SK-N-SH treated with all-trans-retinoic acid at 6 μM for 48 hours (cell line): ENCODE measurements around the gene CHID1.

Source experiments
- ATAC-seq: fragments of 200-7000 bp; cut with Tn5 transposase; 3 replicates; pipeline ENCODE4 v1.9.1; 2020; ENCODE audit warnings: mild to moderate bottlenecking, moderate library complexity
- ARNTL ChIP-seq: fragments of 450-650 bp; formaldehyde crosslinking; IDR thresholded peaks from 2 replicates; pipeline ENCODE4 v1.5.0; 2020; ENCODE audit warnings: low read depth, mild to moderate bottlenecking, moderate library complexity, borderline replicate concordance
- BACH2 ChIP-seq: fragments of 250-450 bp; sonication (Bioruptor Pico); IDR thresholded peaks from 2 replicates; pipeline ENCODE4 v1.9.0; 2021; ENCODE audit warnings: mild to moderate bottlenecking, borderline replicate concordance
- CSDC2 ChIP-seq: fragments of 250-450 bp; sonication (Bioruptor Pico); IDR thresholded peaks from 2 replicates; pipeline ENCODE4 v1.5.0; 2020; ENCODE audit warnings: mild to moderate bottlenecking, moderate library complexity
- CSRNP3 ChIP-seq: fragments of 250-450 bp; sonication (Bioruptor Pico); IDR thresholded peaks from 2 replicates; pipeline ENCODE4 v1.5.1; 2021; ENCODE audit warnings: mild to moderate bottlenecking, moderate library complexity
- GLIS3 ChIP-seq: fragments of 250-450 bp; sonication (Bioruptor Pico); IDR thresholded peaks from 2 replicates; pipeline ENCODE4 v1.5.0; 2020; ENCODE audit warnings: mild to moderate bottlenecking, moderate library complexity
- OSR1 ChIP-seq: fragments of 250-450 bp; sonication (Bioruptor Pico); IDR thresholded peaks from 2 replicates; pipeline ENCODE4 v1.8.0; 2022; ENCODE audit warnings: moderate library complexity, mild to moderate bottlenecking, inconsistent platforms
- PPARA ChIP-seq: fragments of 250-450 bp; sonication (Bioruptor Pico); IDR thresholded peaks from 2 replicates; pipeline ENCODE4 v1.5.0; 2020; ENCODE audit warnings: mild to moderate bottlenecking, borderline replicate concordance
- RARB ChIP-seq: fragments of 250-450 bp; sonication (Bioruptor Pico); IDR thresholded peaks from 2 replicates; pipeline ENCODE4 v1.8.0; 2021; ENCODE audit warnings: mild to moderate bottlenecking, moderate library complexity
- SNAI2 ChIP-seq: fragments of 250-450 bp; sonication (Bioruptor Pico); IDR thresholded peaks from 2 replicates; pipeline ENCODE4 v1.5.0; 2020; ENCODE audit warnings: mild to moderate bottlenecking, moderate library complexity
- TCF4 ChIP-seq: fragments of 250-450 bp; sonication (Bioruptor Pico); IDR thresholded peaks from 2 replicates; pipeline ENCODE4 v1.8.0; 2021; ENCODE audit warnings: mild to moderate bottlenecking, moderate library complexity, borderline replicate concordance
- TOX ChIP-seq: fragments of 250-450 bp; sonication (Bioruptor Pico); IDR thresholded peaks from 2 replicates; pipeline ENCODE4 v1.8.0; 2021; ENCODE audit warnings: mild to moderate bottlenecking, moderate library complexity, borderline replicate concordance
- ZC3H10 ChIP-seq: fragments of 250-450 bp; sonication (Bioruptor Pico); IDR thresholded peaks from 2 replicates; pipeline ENCODE4 v1.5.1; 2021; ENCODE audit warnings: mild to moderate bottlenecking, moderate library complexity
- ZFP3 ChIP-seq: fragments of 250-450 bp; sonication (Bioruptor Pico); IDR thresholded peaks from 2 replicates; pipeline ENCODE4 v1.5.0; 2020; ENCODE audit warnings: mild to moderate bottlenecking, moderate library complexity
- ZFP30 ChIP-seq: fragments of 450-650 bp; formaldehyde crosslinking; IDR thresholded peaks from 2 replicates; pipeline ENCODE4 v1.5.0; 2022; ENCODE audit warnings: mild to moderate bottlenecking, moderate library complexity
- ZNF565 ChIP-seq: fragments of 450-650 bp; formaldehyde crosslinking; conservative IDR thresholded peaks from 2 replicates; pipeline ENCODE4 v1.5.0; 2020; ENCODE audit warnings: low read depth, mild to moderate bottlenecking, moderate library complexity
- ZNF70 ChIP-seq: fragments of 450-650 bp; formaldehyde crosslinking; IDR thresholded peaks from 2 replicates; pipeline ENCODE4 v1.5.0; 2020; ENCODE audit warnings: mild to moderate bottlenecking, moderate library complexity
- ZNF8 ChIP-seq: fragments of 450-650 bp; formaldehyde crosslinking; IDR thresholded peaks from 2 replicates; pipeline ENCODE4 v1.5.0; 2020; ENCODE audit warnings: mild to moderate bottlenecking, moderate library complexity
- TF ChIP-seq, protein P1 (sequence below): fragments of 250-450 bp; sonication (Bioruptor Pico); IDR thresholded peaks from 2 replicates; pipeline ENCODE4 v1.5.1; 2020; ENCODE audit warnings: low read depth, mild to moderate bottlenecking, moderate library complexity
- TF ChIP-seq, protein P2 (sequence below): fragments of 250-450 bp; sonication (Bioruptor Pico); IDR thresholded peaks from 2 replicates; pipeline ENCODE4 v1.5.0; 2020; ENCODE audit warnings: mild to moderate bottlenecking, moderate library complexity
- TF ChIP-seq, protein P3 (sequence below): fragments of 250-450 bp; sonication (Bioruptor Pico); IDR thresholded peaks from 2 replicates; pipeline ENCODE4 v1.8.0; 2021; ENCODE audit warnings: low read depth, mild to moderate bottlenecking, moderate library complexity, borderline replicate concordance

CHID1 gene

GRCh38 chr11:862081-862661, 48.4 kb downstream of the CHID1 start:
- TF ChIP-seq ZNF70 (CRISPR knock-in tag) = no peak
- no peak for TF ChIP-seq PPARA (CRISPR knock-in tag)
- TF ChIP-seq BACH2 = no peak
- TF ChIP-seq TCF4 (CRISPR knock-in tag) = no peak
- TF ChIP-seq RARB (CRISPR knock-in tag) = no peak
- no peak for TF ChIP-seq ZNF565 (CRISPR knock-in tag)
- no peak for TF ChIP-seq OSR1
- no peak for ATAC-seq

GRCh38 chr11:861105-861479, 49.5 kb downstream of the CHID1 start:
- ATAC-seq = no peak
- TF ChIP-seq SNAI2 (CRISPR knock-in tag) (no peak), ZFP30 (CRISPR knock-in tag) (no peak), OSR1 (no peak), ZNF8 (CRISPR knock-in tag) (no peak), ZNF565 (CRISPR knock-in tag) (no peak), GLIS3 (CRISPR knock-in tag) (no peak), PPARA (CRISPR knock-in tag) (no peak), BACH2 (no peak), CSDC2 (no peak), CSRNP3 (CRISPR knock-in tag) (no peak), ZC3H10 (CRISPR knock-in tag) (no peak), ZNF70 (CRISPR knock-in tag) (no peak), TOX (CRISPR knock-in tag) (no peak), ZFP3 (no peak), ARNTL (CRISPR knock-in tag) (no peak)
- TF ChIP-seq, protein P1, sequence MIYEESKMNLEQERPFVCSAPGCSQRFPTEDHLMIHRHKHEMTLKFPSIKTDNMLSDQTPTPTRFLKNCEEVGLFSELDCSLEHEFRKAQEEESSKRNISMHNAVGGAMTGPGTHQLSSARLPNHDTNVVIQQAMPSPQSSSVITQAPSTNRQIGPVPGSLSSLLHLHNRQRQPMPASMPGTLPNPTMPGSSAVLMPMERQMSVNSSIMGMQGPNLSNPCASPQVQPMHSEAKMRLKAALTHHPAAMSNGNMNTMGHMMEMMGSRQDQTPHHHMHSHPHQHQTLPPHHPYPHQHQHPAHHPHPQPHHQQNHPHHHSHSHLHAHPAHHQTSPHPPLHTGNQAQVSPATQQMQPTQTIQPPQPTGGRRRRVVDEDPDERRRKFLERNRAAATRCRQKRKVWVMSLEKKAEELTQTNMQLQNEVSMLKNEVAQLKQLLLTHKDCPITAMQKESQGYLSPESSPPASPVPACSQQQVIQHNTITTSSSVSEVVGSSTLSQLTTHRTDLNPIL (CRISPR knock-in tag) = no peak
- TF ChIP-seq, protein P2, sequence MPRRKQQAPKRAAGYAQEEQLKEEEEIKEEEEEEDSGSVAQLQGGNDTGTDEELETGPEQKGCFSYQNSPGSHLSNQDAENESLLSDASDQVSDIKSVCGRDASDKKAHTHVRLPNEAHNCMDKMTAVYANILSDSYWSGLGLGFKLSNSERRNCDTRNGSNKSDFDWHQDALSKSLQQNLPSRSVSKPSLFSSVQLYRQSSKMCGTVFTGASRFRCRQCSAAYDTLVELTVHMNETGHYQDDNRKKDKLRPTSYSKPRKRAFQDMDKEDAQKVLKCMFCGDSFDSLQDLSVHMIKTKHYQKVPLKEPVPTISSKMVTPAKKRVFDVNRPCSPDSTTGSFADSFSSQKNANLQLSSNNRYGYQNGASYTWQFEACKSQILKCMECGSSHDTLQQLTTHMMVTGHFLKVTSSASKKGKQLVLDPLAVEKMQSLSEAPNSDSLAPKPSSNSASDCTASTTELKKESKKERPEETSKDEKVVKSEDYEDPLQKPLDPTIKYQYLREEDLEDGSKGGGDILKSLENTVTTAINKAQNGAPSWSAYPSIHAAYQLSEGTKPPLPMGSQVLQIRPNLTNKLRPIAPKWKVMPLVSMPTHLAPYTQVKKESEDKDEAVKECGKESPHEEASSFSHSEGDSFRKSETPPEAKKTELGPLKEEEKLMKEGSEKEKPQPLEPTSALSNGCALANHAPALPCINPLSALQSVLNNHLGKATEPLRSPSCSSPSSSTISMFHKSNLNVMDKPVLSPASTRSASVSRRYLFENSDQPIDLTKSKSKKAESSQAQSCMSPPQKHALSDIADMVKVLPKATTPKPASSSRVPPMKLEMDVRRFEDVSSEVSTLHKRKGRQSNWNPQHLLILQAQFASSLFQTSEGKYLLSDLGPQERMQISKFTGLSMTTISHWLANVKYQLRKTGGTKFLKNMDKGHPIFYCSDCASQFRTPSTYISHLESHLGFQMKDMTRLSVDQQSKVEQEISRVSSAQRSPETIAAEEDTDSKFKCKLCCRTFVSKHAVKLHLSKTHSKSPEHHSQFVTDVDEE (CRISPR knock-in tag) = no peak
- TF ChIP-seq, protein P3, sequence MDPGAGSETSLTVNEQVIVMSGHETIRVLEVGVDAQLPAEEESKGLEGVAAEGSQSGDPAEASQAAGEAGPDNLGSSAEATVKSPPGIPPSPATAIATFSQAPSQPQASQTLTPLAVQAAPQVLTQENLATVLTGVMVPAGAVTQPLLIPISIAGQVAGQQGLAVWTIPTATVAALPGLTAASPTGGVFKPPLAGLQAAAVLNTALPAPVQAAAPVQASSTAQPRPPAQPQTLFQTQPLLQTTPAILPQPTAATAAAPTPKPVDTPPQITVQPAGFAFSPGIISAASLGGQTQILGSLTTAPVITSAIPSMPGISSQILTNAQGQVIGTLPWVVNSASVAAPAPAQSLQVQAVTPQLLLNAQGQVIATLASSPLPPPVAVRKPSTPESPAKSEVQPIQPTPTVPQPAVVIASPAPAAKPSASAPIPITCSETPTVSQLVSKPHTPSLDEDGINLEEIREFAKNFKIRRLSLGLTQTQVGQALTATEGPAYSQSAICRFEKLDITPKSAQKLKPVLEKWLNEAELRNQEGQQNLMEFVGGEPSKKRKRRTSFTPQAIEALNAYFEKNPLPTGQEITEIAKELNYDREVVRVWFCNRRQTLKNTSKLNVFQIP (CRISPR knock-in tag) = no peak

GRCh38 chr11:860234-861104, 50.1 kb downstream of the CHID1 start:
- peak; percentile 1; the same call in 2 of the 3 replicates for ATAC-seq
- no peak for TF ChIP-seq ZNF70 (CRISPR knock-in tag)
- no peak for TF ChIP-seq TCF4 (CRISPR knock-in tag)
- TF ChIP-seq, protein P3 (CRISPR knock-in tag) = no peak
- no peak for TF ChIP-seq TOX (CRISPR knock-in tag)
- TF ChIP-seq ZC3H10 (CRISPR knock-in tag) = no peak
- TF ChIP-seq SNAI2 (CRISPR knock-in tag) = no peak
- no peak for TF ChIP-seq OSR1
- TF ChIP-seq ZFP30 (CRISPR knock-in tag) = no peak
- no peak for TF ChIP-seq RARB (CRISPR knock-in tag)
- TF ChIP-seq BACH2 = no peak
- TF ChIP-seq CSRNP3 (CRISPR knock-in tag) = no peak
- TF ChIP-seq, all 23 proteins: peak for 0
